HepG2 (cell line): ENCODE results near the gene MAMSTR. TPM values are rescaled to one million over a fixed set of nuclear protein-coding genes. Genes with fewer than 3 reads are reported as not detected.

Experiments used
- DZIP1 ChIP-seq: sonication (generic); formaldehyde crosslinking; IDR thresholded peaks from 2 replicates; pipeline ENCODE4 v1.5.0; 2020; ENCODE audit warnings: mild to moderate bottlenecking, missing genetic modification reagents
- HDAC6 ChIP-seq: fragments of 200-600 bp; sonication (generic); IDR thresholded peaks from 2 replicates; pipeline ENCODE4 v1.7.0; 2017; ENCODE audit warnings: mild to moderate bottlenecking, antibody characterized with exemption, low read length, low read depth
- LCORL ChIP-seq, 2 experiments: fragments of 450-650 bp in 1 of 2; sonication (generic) in 1 of 2; formaldehyde crosslinking in 1 of 2; IDR thresholded peaks; 2 replicates each; pipeline versions ENCODE4 v1.5.0 to v1.6.1; 2017 to 2020; ENCODE audit warnings: antibody characterized with exemption in 1 of 2, missing genetic modification reagents in 1 of 2
- MLLT10 ChIP-seq: sonication (generic); formaldehyde crosslinking; IDR thresholded peaks from 2 replicates; pipeline ENCODE4 v1.4.0; 2020; ENCODE audit warnings: missing genetic modification reagents
- PCBP1 ChIP-seq: fragments of 200-400 bp; formaldehyde crosslinking; IDR thresholded peaks from 2 replicates; pipeline ENCODE4 v1.6.1; 2017; ENCODE audit warnings: mild to moderate bottlenecking, low read depth, low read length, borderline replicate concordance
- SMAD3 ChIP-seq: sonication (generic); formaldehyde crosslinking; IDR thresholded peaks from 2 replicates; pipeline ENCODE4 v1.4.0; 2020; ENCODE audit warnings: missing genetic modification reagents
- SNAPC2 ChIP-seq: sonication (generic); formaldehyde crosslinking; IDR thresholded peaks from 2 replicates; pipeline ENCODE4 v1.8.1; 2022; ENCODE audit warnings: mild to moderate bottlenecking, missing genetic modification reagents
- SOX13 ChIP-seq, 3 experiments: fragments of 450-650 bp in 1 of 3; sonication (generic) in 1 of 3; formaldehyde crosslinking in 1 of 3; IDR thresholded peaks in 2 of 3; conservative IDR thresholded peaks in 1 of 3; 2 replicates each; pipeline versions ENCODE4 v1.5.0 to v1.6.1; 2016 to 2020; ENCODE audit warnings: antibody characterized with exemption in 1 of 3, mild to moderate bottlenecking in 1 of 3, missing compliant biosample characterization in 1 of 3, missing genetic modification reagents in 1 of 3, moderate library complexity in 1 of 3
- THAP7 ChIP-seq: sonication (generic); formaldehyde crosslinking; IDR thresholded peaks from 2 replicates; pipeline ENCODE4 v1.8.1; 2023; ENCODE audit warnings: mild to moderate bottlenecking, missing genetic modification reagents
- ZBTB43 ChIP-seq: sonication (generic); formaldehyde crosslinking; conservative IDR thresholded peaks from 2 replicates; pipeline ENCODE4 v1.4.0; 2020; ENCODE audit warnings: missing genetic modification reagents
- ZC3H4 ChIP-seq: sonication (generic); formaldehyde crosslinking; IDR thresholded peaks from 2 replicates; pipeline ENCODE4 v1.4.0; 2020; ENCODE audit warnings: missing genetic modification reagents, borderline replicate concordance
- ZFP1 ChIP-seq: IDR thresholded peaks from 2 replicates; pipeline ENCODE4 v1.6.1; 2016
- ZNF10 ChIP-seq: sonication (generic); formaldehyde crosslinking; IDR thresholded peaks from 2 replicates; pipeline ENCODE4 v1.4.0; 2020; ENCODE audit warnings: mild to moderate bottlenecking, low read depth, missing genetic modification reagents, borderline replicate concordance
- ZNF251 ChIP-seq: sonication (generic); formaldehyde crosslinking; IDR thresholded peaks from 2 replicates; pipeline ENCODE4 v1.9.0; 2021; ENCODE audit warnings: mild to moderate bottlenecking, missing genetic modification reagents
- ZNF484 ChIP-seq: sonication (generic); formaldehyde crosslinking; IDR thresholded peaks from 2 replicates; pipeline ENCODE4 v1.5.1; 2020; ENCODE audit warnings: mild to moderate bottlenecking, low read depth, missing genetic modification reagents, borderline replicate concordance
- ZNF572 ChIP-seq: sonication (generic); formaldehyde crosslinking; IDR thresholded peaks from 2 replicates; pipeline ENCODE4 v1.5.1; 2020; ENCODE audit warnings: mild to moderate bottlenecking, missing genetic modification reagents
- ZNF7 ChIP-seq: IDR thresholded peaks from 2 replicates; pipeline ENCODE4 v1.6.1; 2016; ENCODE audit warnings: missing biosample characterization, missing genetic modification reagents
- ZNF891 ChIP-seq: sonication (generic); formaldehyde crosslinking; IDR thresholded peaks from 2 replicates; pipeline ENCODE4 v1.5.0; 2020; ENCODE audit warnings: mild to moderate bottlenecking, missing genetic modification reagents
- ZSCAN22 ChIP-seq: sonication (generic); formaldehyde crosslinking; IDR thresholded peaks from 2 replicates; pipeline ENCODE4 v1.4.0; 2020; ENCODE audit warnings: mild to moderate bottlenecking, missing genetic modification reagents
- ZSCAN31 ChIP-seq: sonication (generic); formaldehyde crosslinking; IDR thresholded peaks from 2 replicates; pipeline ENCODE4 v1.5.0; 2020; ENCODE audit warnings: low read depth, mild to moderate bottlenecking, missing genetic modification reagents
- polyA plus RNA-seq, 8 experiments: library from polyadenylated mRNA; depleted of rRNA in 3 of 8; stranded (reverse) in 7 of 8; unstranded in 1 of 8; fragments of >200 nt; fragmentation: Illumina TruSeq in 4 of 8; extraction: Trizol in 4 of 8; gene quantifications; 2 replicates each; pipeline versions ENCODE4 v1.2.1 to v1.2.3, GENCODE V29; 2011 to 2016; ENCODE audit warnings: low read depth in 4 of 8, missing spikeins in 1 of 8, mixed read lengths in 1 of 8; ENCODE audit not compliant: insufficient read depth in 1 of 8
- total RNA-seq, 5 experiments: library from RNA; depleted of rRNA; stranded (reverse); fragments of >200 nt; fragmentation: Illumina TruSeq; extraction: Trizol; gene quantifications; 2 replicates each; pipeline ENCODE4 v1.2.3, GENCODE V29; 2016; ENCODE audit warnings: low read depth in 1 of 5
- TF ChIP-seq, protein P1 (sequence below): sonication (generic); formaldehyde crosslinking; IDR thresholded peaks from 2 replicates; pipeline ENCODE4 v1.5.0; 2020; ENCODE audit warnings: missing genetic modification reagents
- TF ChIP-seq, protein P2 (sequence below): sonication (generic); formaldehyde crosslinking; IDR thresholded peaks from 2 replicates; pipeline ENCODE4 v1.9.0; 2021; ENCODE audit warnings: missing genetic modification reagents, borderline replicate concordance

MAMSTR gene
- total and polyA plus RNA-seq, 2 of the 13 experiments (the other 11 are each of a cell fraction or from before 2014, with no cell fraction given): 2.2 to 2.4 TPM

GRCh38 chr19:48713864-48714755, 5.4 kb downstream of the MAMSTR start (continued):
- no peak for TF ChIP-seq SNAPC2 (CRISPR knock-in tag)
- TF ChIP-seq ZNF891 (CRISPR knock-in tag): 0 out of 2 replicates have a peak, but pooled peaks have one; percentile 18
- no peak for TF ChIP-seq ZSCAN22 (CRISPR knock-in tag)
- no peak for TF ChIP-seq DZIP1 (CRISPR knock-in tag)
- TF ChIP-seq LCORL (IDR thresholded peaks at IDR 0.05): no peak
- TF ChIP-seq LCORL (CRISPR knock-in tag; IDR thresholded peaks at IDR 0.05): peak; percentile 51; the same call in 1 of the 2 replicates
- no peak for TF ChIP-seq ZFP1 (CRISPR knock-in tag)
- TF ChIP-seq ZBTB43: peak; percentile 74; the same call in 1 of the 2 replicates
- no peak for TF ChIP-seq ZSCAN31 (CRISPR knock-in tag)
- TF ChIP-seq THAP7: no peak
- no peak for TF ChIP-seq ZNF251 (CRISPR knock-in tag)
- TF ChIP-seq ZNF572 (CRISPR knock-in tag): no peak
- no peak for TF ChIP-seq ZC3H4 (CRISPR knock-in tag)
- no peak for TF ChIP-seq PCBP1
- TF ChIP-seq SMAD3 (CRISPR knock-in tag): no peak; the same call in 1 of the 2 replicates
- TF ChIP-seq HDAC6: no peak
- TF ChIP-seq SOX13 (IDR thresholded peaks at IDR 0.05): no peak
- no peak for TF ChIP-seq SOX13 (CRISPR knock-in tag; conservative IDR thresholded peaks at IDR 0.05 in 1 of 2, IDR thresholded peaks at IDR 0.05 in 1 of 2)
- TF ChIP-seq MLLT10 (CRISPR knock-in tag): no peak
- TF ChIP-seq ZNF484 (CRISPR knock-in tag): no peak
- TF ChIP-seq, protein P1, sequence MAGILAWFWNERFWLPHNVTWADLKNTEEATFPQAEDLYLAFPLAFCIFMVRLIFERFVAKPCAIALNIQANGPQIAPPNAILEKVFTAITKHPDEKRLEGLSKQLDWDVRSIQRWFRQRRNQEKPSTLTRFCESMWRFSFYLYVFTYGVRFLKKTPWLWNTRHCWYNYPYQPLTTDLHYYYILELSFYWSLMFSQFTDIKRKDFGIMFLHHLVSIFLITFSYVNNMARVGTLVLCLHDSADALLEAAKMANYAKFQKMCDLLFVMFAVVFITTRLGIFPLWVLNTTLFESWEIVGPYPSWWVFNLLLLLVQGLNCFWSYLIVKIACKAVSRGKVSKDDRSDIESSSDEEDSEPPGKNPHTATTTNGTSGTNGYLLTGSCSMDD (CRISPR knock-in tag): no peak
- no peak for TF ChIP-seq ZNF10
- TF ChIP-seq, protein P2, sequence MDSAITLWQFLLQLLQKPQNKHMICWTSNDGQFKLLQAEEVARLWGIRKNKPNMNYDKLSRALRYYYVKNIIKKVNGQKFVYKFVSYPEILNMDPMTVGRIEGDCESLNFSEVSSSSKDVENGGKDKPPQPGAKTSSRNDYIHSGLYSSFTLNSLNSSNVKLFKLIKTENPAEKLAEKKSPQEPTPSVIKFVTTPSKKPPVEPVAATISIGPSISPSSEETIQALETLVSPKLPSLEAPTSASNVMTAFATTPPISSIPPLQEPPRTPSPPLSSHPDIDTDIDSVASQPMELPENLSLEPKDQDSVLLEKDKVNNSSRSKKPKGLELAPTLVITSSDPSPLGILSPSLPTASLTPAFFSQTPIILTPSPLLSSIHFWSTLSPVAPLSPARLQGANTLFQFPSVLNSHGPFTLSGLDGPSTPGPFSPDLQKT (CRISPR knock-in tag): no peak
- no peak for TF ChIP-seq ZNF7
